Measurements from ENCODE around the gene ANO10. TPM values are rescaled to one million over a fixed set of nuclear protein-coding genes. Genes with fewer than 3 reads are reported as not detected.

ANO10 gene
- total RNA-seq, 1 experiment from 2014 or later: 32.6 TPM

DNA sequence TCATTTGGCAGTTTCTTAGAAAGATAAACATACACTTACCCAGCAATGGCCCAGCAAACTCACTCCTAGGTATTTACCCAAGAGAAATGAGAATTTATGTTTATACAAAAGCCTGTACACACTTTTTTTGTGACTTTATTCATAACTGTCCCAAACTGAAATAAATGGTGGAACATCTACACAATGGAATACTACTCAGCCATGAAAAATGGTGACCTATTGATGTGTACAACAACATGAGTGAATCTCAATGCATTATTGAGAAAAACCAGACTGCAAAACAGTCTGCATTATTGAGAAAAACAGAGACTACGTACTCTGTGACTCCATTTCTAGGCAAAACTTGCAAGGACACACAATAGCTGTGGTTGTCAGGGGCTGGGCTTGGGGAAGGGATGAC, 298.3 kb downstream of the ANO10 start:
- ChIA-PET CTCF (no interaction called here), POLR2A (ENCODE audit: unreplicated experiment) (no interaction called here)
- no TSS peak for BruUV-seq (replicated peaks)
- Histone ChIP-seq H3K9me3 (ENCODE audit: insufficient read depth, low read depth) (no peaks in the 10 kb centered on the region), H3K4me2 (no peak overlapping the region), H3K79me2 (ENCODE audit: low read depth) (peaks cover 25% of the 10 kb centered on the region), H2AFZ (no peak overlapping the region), H3K36me3 (ENCODE audit: low read depth) (0 out of 2 replicates have a peak, but pooled peaks cover 3% of the 10 kb centered on the region), H3F3A (ENCODE audit: insufficient read depth, low read depth) (no peaks in the 10 kb centered on the region), H3K27me3 (ENCODE audit: insufficient read depth, low read depth) (no peaks in the 10 kb centered on the region), H4K20me1 (ENCODE audit: insufficient read depth) (no peaks in the 10 kb centered on the region), H3K4me1 (replicated peaks; ENCODE audit: insufficient read depth) (no peaks in the 10 kb centered on the region), H3K27ac (no peak overlapping the region), H3K4me3 (no peak overlapping the region), H3K9me2 (ENCODE audit: insufficient read depth) (no peaks in the 10 kb centered on the region)
- DNase-seq: no peak
- intact Hi-C loops (cut with micrococcal nuclease; ENCODE audit: unreplicated experiment): no loop called here
- TF ChIP-seq, protein P1, sequence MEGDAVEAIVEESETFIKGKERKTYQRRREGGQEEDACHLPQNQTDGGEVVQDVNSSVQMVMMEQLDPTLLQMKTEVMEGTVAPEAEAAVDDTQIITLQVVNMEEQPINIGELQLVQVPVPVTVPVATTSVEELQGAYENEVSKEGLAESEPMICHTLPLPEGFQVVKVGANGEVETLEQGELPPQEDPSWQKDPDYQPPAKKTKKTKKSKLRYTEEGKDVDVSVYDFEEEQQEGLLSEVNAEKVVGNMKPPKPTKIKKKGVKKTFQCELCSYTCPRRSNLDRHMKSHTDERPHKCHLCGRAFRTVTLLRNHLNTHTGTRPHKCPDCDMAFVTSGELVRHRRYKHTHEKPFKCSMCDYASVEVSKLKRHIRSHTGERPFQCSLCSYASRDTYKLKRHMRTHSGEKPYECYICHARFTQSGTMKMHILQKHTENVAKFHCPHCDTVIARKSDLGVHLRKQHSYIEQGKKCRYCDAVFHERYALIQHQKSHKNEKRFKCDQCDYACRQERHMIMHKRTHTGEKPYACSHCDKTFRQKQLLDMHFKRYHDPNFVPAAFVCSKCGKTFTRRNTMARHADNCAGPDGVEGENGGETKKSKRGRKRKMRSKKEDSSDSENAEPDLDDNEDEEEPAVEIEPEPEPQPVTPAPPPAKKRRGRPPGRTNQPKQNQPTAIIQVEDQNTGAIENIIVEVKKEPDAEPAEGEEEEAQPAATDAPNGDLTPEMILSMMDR (conservative IDR thresholded peaks at IDR 0.05): no peak
- TF ChIP-seq EZH2 (IDR thresholded peaks at IDR 0.05; ENCODE audit: low read depth): no peak

DNA sequence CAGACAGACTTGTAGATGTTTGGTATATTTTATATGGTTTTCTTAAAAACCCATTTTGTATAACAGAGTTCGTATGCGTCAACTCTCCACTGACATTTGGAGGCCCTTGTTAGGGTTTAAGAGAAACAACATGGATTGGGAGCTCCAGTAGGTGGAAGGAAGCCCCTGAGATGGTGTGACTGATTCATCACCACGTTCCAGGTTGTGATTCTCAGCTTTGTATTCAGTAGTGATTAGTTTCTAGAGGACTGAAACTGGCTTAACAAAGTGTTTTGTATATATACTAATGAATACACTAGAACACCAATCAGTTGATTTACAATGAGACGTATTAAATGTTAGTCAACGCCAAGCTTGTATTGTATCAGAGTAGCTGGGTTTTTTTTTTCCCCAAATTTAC, 301.5 kb downstream of the ANO10 start:
- DNase-seq: no peak
- ChIA-PET CTCF (no interaction called here), POLR2A (ENCODE audit: unreplicated experiment) (interaction anchor here (0.5 to 0.7 kb wide), 2 partner anchors 22 to 806 kb away, joined by 4 to 15 read pairs; no protein-coding TSS in a partner anchor)
- peaks cover 26% of the 10 kb centered on the region for H3K79me2 ChIP-seq (ENCODE audit: low read depth)
- no peak overlapping the region for H3K4me3 ChIP-seq
- no peaks in the 10 kb centered on the region for H3K9me2 ChIP-seq (ENCODE audit: insufficient read depth)
- intact Hi-C loops (cut with micrococcal nuclease; ENCODE audit: unreplicated experiment): no loop called here
- H4K20me1 ChIP-seq (ENCODE audit: insufficient read depth): no peaks in the 10 kb centered on the region
- no TSS peak for BruUV-seq (replicated peaks)
- H3K4me1 ChIP-seq (replicated peaks; ENCODE audit: insufficient read depth): no peaks in the 10 kb centered on the region
- H3F3A ChIP-seq (ENCODE audit: insufficient read depth, low read depth): no peaks in the 10 kb centered on the region
- H3K4me2 ChIP-seq: no peak overlapping the region
- H3K27ac ChIP-seq: no peak overlapping the region
- no peak overlapping the region for H2AFZ ChIP-seq
- no peaks in the 10 kb centered on the region for H3K27me3 ChIP-seq (ENCODE audit: insufficient read depth, low read depth)
- 0 out of 2 replicates have a peak, but pooled peaks cover 3% of the 10 kb centered on the region for H3K36me3 ChIP-seq (ENCODE audit: low read depth)
- TF ChIP-seq, protein P1 (conservative IDR thresholded peaks at IDR 0.05): no peak
- TF ChIP-seq EZH2 (IDR thresholded peaks at IDR 0.05; ENCODE audit: low read depth): no peak
- no peaks in the 10 kb centered on the region for H3K9me3 ChIP-seq (ENCODE audit: insufficient read depth, low read depth)

GRCh38 chr3:43319794-43320193, 302.0 kb downstream of the ANO10 start:
- Histone ChIP-seq H4K20me1 (ENCODE audit: insufficient read depth) (no peaks in the 10 kb centered on the region), H3K27me3 (ENCODE audit: insufficient read depth, low read depth) (no peaks in the 10 kb centered on the region), H3K9me3 (ENCODE audit: insufficient read depth, low read depth) (no peaks in the 10 kb centered on the region), H3K79me2 (ENCODE audit: low read depth) (peaks cover 26% of the 10 kb centered on the region), H3K9me2 (ENCODE audit: insufficient read depth) (no peaks in the 10 kb centered on the region), H3K36me3 (ENCODE audit: low read depth) (0 out of 2 replicates have a peak, but pooled peaks cover 3% of the 10 kb centered on the region), H3K4me1 (replicated peaks; ENCODE audit: insufficient read depth) (no peaks in the 10 kb centered on the region), H3K4me3 (no peak overlapping the region), H2AFZ (no peak overlapping the region), H3K4me2 (no peak overlapping the region), H3K27ac (no peak overlapping the region), H3F3A (ENCODE audit: insufficient read depth, low read depth) (no peaks in the 10 kb centered on the region)
- intact Hi-C loops (cut with micrococcal nuclease; ENCODE audit: unreplicated experiment): no loop called here
- TF ChIP-seq EZH2 (IDR thresholded peaks at IDR 0.05; ENCODE audit: low read depth): no peak
- TF ChIP-seq, protein P1 (conservative IDR thresholded peaks at IDR 0.05): no peak
- ChIA-PET CTCF (no interaction called here), POLR2A (ENCODE audit: unreplicated experiment) (interaction anchor here (0.5 kb wide), 1 partner anchor 806 kb away, joined by 4 read pairs; no protein-coding TSS in a partner anchor)
- no peak for DNase-seq
- no TSS peak for BruUV-seq (replicated peaks)

All from PC-9 (cell line).